ENCODE data around the gene GFOD1.

DNA sequence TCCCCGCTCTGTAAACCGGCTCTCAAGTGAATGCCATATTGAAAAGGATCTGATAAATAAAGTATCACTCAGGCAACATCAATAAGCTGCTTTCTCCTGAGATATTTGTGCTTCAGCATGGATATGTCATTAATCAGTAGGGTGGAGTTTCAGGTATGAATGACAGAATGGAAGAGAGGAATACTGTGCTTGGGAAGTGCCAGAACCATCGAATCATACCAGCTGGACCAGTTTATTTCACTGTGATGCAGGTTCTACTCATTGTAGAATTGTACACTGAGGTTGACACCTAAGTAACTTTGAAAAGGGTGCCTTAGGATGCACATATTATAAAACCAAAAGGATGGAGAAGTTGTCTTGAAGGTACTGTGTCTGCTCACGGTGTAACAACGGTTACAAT, 141.2 kb downstream of the GFOD1 start:
- TF ChIP-seq, protein P1, sequence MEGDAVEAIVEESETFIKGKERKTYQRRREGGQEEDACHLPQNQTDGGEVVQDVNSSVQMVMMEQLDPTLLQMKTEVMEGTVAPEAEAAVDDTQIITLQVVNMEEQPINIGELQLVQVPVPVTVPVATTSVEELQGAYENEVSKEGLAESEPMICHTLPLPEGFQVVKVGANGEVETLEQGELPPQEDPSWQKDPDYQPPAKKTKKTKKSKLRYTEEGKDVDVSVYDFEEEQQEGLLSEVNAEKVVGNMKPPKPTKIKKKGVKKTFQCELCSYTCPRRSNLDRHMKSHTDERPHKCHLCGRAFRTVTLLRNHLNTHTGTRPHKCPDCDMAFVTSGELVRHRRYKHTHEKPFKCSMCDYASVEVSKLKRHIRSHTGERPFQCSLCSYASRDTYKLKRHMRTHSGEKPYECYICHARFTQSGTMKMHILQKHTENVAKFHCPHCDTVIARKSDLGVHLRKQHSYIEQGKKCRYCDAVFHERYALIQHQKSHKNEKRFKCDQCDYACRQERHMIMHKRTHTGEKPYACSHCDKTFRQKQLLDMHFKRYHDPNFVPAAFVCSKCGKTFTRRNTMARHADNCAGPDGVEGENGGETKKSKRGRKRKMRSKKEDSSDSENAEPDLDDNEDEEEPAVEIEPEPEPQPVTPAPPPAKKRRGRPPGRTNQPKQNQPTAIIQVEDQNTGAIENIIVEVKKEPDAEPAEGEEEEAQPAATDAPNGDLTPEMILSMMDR (IDR thresholded peaks at IDR 0.05) = no peak
- no peak for TF ChIP-seq POLR2A (IDR thresholded peaks at IDR 0.05)

All from heart left ventricle (tissue), 13 donors.